ENCODE data around the gene STIM2.

The STIM2 gene

GRCh38 chr4:26911254-26911653 is 50.6 kb downstream of the STIM2 start:
- Histone ChIP-seq H3K27me3 (no peaks in the 10 kb centered on the region), H3K9me3 (no peaks in the 10 kb centered on the region), H3K4me1 (peaks cover 5% of the 10 kb centered on the region; the same call in 1 of the 2 replicates), H3K4me3 (ENCODE audit: low read depth, low read length) (no peak overlapping the region), H3K36me3 (no peaks in the 10 kb centered on the region)
- no peak for DNase-seq
- TF ChIP-seq CTCF (IDR thresholded peaks at IDR 0.05; ENCODE audit: low read depth, low read length) = no peak

GRCh38 chr4:26912069-26912468 is 51.4 kb downstream of the STIM2 start:
- Histone ChIP-seq H3K4me3 (ENCODE audit: low read depth, low read length) (no peak overlapping the region), H3K9me3 (no peaks in the 10 kb centered on the region), H3K36me3 (no peaks in the 10 kb centered on the region), H3K27me3 (no peaks in the 10 kb centered on the region), H3K4me1 (peaks cover 9% of the 10 kb centered on the region)
- DNase-seq = no peak
- TF ChIP-seq CTCF (IDR thresholded peaks at IDR 0.05; ENCODE audit: low read depth, low read length) = no peak

- H3K36me3 ChIP-seq = no peaks in the 10 kb centered on the region
- TF ChIP-seq CTCF (IDR thresholded peaks at IDR 0.05; ENCODE audit: low read depth, low read length) = no peak
- H3K27me3 ChIP-seq = no peaks in the 10 kb centered on the region
- no peak overlapping the region for H3K4me3 ChIP-seq (ENCODE audit: low read depth, low read length)
- no peak for DNase-seq
- peaks cover 11% of the 10 kb centered on the region for H3K4me1 ChIP-seq
- no peaks in the 10 kb centered on the region for H3K9me3 ChIP-seq
Observed at GRCh38 chr4:26912810-26913209, 52.2 kb downstream of the STIM2 start.

GRCh38 chr4:26916195-26916594 is 55.6 kb downstream of the STIM2 start:
- Histone ChIP-seq H3K4me1 (peaks cover 14% of the 10 kb centered on the region), H3K9me3 (no peaks in the 10 kb centered on the region), H3K27me3 (no peaks in the 10 kb centered on the region), H3K36me3 (peaks cover 5% of the 10 kb centered on the region), H3K4me3 (ENCODE audit: low read depth, low read length) (no peak overlapping the region)
- peak; percentile 66 for DNase-seq
- TF ChIP-seq CTCF (IDR thresholded peaks at IDR 0.05; ENCODE audit: low read depth, low read length) = no peak

- no peaks in the 10 kb centered on the region for H3K27me3 ChIP-seq
- no peak overlapping the region for H3K4me3 ChIP-seq (ENCODE audit: low read depth, low read length)
- H3K36me3 ChIP-seq = no peaks in the 10 kb centered on the region
- no peaks in the 10 kb centered on the region for H3K4me1 ChIP-seq
- H3K9me3 ChIP-seq = no peaks in the 10 kb centered on the region
- no peak for DNase-seq
- TF ChIP-seq CTCF (IDR thresholded peaks at IDR 0.05; ENCODE audit: low read depth, low read length) = no peak
Observed at GRCh38 chr4:26930964-26931363, 70.3 kb downstream of the STIM2 start.

GRCh38 chr4:26931451-26931850 is 70.8 kb downstream of the STIM2 start:
- no peaks in the 10 kb centered on the region for H3K9me3 ChIP-seq
- no peak for DNase-seq
- TF ChIP-seq CTCF (IDR thresholded peaks at IDR 0.05; ENCODE audit: low read depth, low read length) = no peak

More at GRCh38 chr4:26931451-26931850, 70.8 kb downstream of the STIM2 start:
- no peaks in the 10 kb centered on the region for H3K4me1 ChIP-seq
- H3K4me3 ChIP-seq (ENCODE audit: low read depth, low read length) = no peak overlapping the region
- no peaks in the 10 kb centered on the region for H3K27me3 ChIP-seq
- no peaks in the 10 kb centered on the region for H3K36me3 ChIP-seq

Measured in BE2C (cell line).